Stimulated activated CD4-positive, alpha-beta T cell treated with anti-CD3 and anti-CD28 coated beads, Interleukin-4, amount 100 ng/mL, for 48 hours (primary cell): Measurements from ENCODE around the gene GNB5.
"Not testable (repeated sequence)": the region's sequence is repeated elsewhere in the genome, so short reads cannot be mapped to it uniquely, and the experiment has no call there.

Source experiments
- DNase-seq, 2 donors: peaks; one replicate each; pipeline ENCODE4 v3.0.0-alpha.2; 2020; ENCODE audit warnings: low read depth in 2 of 2

GNB5 gene

GRCh38 chr15:52093539-52094510 lies 97.4 kb downstream of the GNB5 start:
- DNase-seq = no peak

DNA sequence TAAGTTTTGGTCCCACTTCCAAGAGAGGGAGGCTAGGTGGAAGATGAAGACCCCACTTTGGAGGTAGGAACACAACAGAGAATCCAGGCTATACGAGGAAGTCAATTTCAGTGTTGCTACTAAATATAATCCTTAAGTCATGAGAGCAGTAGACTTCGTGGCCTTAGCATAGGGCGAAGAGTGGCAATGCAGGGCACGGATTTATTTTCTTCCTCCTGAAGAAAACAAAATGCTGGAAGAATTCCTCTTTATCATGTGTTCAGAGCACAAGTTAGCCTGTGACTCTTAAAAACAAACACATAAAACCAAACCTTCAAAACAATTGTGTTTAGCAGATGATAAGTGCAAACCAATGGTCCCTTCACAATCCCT lies 98.0 kb downstream of the GNB5 start:
- no peak for DNase-seq

DNA sequence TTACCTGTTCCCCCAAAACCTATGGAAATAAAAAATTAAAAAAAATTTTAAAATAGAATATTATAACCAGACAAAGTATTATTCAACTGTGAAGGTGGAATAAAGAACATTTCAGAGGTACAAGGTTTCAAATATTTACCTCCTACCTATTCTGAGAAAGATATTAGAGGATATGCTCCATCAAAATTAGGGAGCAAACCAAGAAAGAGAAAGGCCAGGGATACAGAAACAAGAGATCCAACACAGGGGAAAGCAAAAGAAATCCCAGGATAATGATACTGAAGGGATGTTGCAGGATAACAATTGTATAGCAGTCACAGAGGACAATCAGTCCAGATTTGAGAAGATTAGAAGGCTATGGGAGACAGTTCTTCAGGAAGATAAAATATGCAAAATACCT lies 101.0 kb downstream of the GNB5 start:
- DNase-seq = no peak

DNA sequence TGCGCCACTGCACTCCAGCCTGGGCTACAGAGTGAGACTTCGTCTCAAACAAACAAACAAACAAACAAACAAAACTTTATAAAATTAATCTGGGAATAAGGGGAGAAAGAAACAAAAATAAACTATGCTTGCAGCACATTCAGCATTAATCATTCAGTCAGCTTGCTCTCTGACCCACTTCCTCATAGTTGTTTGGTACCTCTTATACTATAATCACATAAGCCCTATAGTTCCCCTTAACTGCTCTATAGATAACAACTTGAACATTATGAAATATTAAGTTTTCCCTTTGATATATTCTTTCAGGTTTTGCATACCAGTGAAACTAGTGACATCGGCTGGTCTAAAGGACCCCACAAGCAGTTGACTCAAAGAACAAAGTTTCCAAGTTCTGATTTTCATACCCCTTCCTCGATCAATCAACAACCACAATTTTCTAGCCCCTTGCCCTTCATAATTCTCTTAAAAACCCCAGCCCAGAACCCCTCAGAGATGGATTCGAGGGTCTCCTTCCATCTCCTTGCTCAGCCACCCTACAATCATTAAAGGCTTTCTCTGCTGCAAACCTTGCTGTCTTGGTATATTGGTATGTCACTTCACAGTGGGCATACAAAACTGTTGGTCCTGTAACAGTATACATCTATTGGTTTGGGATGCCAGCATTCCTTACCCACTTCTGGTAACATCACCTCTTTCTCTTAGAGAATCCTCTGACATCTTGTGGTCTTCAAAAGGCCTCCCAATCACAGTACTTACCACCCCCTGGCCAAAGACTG lies 105.0 kb downstream of the GNB5 start:
- DNase-seq = no peak

DNA sequence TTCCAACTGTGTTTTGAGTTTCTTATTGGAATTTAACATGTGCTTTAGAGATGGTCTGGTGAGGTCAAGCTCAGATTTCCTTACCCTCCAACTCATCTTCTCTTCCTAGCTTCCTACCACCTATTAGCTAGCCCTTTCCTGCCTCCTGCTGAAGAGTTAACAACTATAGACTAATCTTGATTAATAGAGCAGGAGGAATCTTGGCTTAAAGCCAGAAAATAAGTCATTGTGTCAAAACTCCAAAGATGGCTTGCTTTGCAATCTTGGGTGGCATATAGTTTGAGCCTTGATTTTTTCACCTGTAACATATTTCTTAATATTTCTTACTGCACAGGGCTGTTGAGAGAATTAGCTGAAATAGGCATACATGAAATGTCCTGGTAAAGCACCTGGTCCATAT lies 105.9 kb downstream of the GNB5 start:
- no peak for DNase-seq

DNA sequence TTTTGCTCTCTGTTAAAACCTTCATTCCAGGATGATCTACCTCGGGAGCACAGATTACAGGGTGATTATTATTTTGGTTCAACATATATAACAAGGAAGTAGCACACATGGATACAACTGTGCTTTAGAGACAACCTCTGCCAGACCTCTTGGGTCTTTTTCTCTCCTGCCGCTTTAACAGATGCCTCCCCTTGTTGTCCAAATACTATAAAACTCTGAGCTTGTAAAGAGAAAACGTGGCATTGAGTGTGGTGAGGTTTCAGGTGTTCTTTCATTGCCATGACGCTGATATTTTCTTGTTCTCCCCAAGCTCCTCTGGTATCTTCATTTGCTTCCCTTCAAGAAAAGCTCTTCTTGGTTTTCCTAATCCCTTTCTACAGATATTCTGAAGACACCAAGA lies 107.6 kb downstream of the GNB5 start:
- no peak for DNase-seq

DNA sequence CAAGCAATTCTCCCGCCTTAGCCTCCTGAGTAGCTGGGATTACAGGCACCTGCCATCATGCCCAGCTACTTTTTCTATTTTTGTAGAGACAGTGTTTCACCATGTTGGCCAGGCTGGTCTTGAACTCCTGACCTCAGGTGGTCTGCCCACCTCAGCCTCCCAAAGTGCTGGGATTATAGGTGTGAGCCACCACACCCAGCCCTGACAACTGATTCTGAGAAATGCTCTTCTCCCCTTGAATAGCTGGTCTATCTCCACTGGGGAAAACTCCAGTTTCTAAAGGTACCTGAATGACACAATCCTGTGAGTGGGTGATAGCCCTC lies 108.2 kb downstream of the GNB5 start:
- DNase-seq = not testable (repeated sequence)

- no peak for DNase-seq
Observed at GRCh38 chr15:52082197-52083036, 108.8 kb downstream of the GNB5 start.

DNA sequence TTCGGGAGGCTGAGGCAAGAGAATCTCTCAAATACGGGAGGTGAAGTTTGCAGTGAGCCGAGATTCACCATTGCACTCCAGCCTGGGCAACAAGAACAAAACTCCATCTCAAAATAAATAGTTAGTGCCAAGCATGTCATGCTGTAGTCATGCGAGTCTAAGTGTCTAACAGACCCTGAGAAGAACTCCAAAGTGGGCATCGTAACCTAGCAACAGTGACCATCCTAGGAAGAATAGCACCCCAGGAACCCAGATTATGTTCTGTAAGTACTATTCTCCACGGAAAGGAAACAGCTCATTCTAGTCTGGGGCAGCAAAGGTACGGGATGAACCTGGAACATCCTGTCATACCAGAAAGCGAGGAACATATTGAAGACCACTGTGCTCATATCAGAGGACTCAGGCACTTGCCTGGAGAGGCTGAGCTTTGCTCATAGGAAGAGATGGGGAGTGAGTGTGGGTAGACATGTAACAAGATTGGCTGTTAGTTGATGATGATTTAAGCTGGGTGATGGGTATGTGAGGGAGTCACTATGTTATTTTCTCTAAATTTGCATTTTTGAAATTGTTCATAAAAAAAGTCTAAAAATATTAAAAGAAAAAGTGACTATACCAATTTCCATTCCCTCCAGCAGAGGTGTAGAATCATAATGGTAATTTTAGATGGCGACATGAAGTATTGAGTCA lies 110.3 kb downstream of the GNB5 start:
- no peak for DNase-seq

DNA sequence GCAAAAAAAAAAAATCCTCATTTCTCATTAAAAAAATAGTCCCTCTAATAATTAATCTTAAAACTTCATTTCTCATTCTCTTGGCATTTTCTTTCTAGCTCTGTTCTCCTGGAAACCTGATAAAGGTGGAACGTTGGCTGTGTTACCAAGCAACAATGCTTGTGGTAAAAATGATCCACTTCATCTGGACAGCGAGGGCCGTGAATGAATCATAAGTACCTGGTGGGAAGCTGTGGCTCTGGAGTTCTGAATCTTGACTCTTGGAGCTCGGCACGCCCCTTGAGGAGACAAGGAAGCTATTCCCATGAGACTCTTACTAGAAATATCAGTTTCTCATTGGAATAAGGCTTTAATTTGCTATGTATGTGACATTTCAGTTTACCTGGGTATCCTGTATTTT lies 111.2 kb downstream of the GNB5 start:
- no peak for DNase-seq

DNA sequence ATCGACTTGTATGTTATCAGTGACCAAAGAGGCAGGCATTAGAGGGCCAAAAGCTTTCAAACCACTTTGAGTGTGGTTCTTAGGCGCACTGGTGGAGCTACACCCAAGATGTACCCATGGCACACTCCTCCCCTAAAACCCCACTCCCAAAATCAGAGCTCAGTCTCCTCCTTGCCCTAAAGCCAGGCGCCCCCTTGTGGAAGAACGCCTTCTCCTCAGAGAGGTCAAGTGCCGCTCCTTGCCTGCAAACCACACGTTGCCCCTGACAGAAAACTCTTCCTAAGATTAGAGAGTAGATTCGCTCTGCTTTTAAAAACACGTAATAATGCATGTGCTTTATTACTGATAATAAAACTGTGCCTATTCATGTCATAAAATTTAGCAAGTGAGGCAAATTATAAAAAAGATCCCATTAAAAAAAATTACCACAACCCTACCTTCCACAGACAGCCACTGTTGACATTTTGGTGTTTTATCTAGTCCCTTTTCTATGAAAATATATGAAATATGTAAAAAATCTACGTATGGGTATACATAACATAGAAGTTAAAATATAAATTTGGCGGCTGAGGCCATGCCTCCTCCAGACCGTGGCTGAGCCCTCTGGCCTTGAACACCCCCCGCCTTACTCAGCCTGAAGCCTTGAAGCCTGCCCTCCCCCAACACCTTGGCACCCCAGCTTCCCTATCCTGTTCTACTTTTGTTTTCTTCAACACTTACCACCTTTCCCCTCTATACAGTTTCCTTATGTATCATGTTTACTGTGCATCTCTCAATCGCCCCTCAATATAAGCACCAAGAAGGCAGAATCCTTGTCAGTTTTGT lies 112.1 kb downstream of the GNB5 start:
- peak; percentile 83 to 91 for DNase-seq

DNA sequence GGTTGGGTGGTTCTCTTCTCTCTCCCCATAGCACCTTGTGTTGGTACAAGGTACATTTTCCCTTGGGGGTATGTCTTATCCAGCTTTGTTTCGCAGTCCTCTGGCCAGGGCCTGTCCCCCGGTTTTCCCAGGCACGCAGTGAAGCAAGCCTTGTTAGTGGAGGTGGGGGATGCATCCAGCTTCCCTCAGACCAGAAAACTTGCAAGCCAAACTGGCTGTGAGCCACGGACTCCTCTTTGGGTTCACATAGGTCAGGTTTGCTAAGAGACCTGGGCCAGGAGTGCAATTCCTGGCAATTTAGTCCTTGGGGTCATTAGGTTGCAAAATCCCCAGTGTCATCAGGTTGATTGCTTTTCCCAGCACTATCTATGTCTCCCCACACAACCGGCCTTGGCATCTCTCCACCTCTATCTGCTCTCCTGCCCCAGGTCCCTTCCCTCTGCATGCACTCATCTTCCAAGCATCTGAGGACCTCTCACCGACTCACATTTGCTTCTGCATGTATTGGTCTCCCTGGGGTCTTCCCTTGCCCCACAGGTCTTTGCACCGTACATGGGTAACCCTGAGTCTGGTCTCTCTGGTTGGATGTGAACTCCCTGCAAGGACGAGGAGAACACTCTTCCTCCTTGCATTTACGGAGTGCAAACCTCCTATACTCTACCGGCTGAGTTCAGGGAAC lies 112.9 kb downstream of the GNB5 start:
- no peak for DNase-seq

GRCh38 chr15:52076889-52077781 lies 114.1 kb downstream of the GNB5 start:
- peak in 1 of 2 donors; percentile 19 for DNase-seq

DNA sequence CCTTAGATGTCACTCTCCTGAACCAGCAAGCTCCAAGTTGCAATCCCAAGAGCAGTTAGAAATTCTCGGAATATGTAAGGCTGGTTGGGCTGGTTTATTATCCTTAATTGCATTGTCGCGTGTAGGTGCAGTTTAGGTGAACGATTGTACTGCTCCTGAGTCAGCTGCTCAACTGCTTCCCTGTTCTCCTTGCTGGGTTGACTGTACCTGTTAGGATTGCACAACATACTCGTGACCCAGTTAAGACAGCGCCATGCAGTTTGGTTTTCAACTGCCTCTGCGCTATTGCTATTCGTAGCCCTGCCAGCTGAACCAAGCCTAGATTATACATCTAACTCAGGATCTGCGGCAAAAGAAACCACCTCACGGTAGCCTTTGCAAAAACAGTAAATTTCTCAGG lies 119.6 kb downstream of the GNB5 start:
- DNase-seq = no peak

DNA sequence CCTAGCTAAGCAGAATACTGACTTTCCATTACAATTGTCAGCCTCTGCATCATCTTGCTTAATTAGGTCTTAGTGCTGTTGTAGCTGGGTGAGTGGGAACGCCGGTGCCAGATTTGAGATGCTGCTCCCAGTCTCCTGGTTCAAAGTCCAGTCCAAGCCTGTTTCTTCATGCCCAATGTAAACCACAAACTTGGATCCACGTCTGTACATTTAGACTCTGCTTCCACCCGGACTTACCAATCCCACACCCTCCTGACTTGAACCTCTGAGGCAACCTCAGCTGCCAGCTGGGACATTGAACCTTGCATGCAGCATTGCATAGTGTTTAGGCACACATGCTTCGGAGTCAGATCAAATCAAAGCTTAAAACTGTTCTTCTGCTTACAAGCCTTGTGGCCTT lies 121.6 kb downstream of the GNB5 start:
- no peak for DNase-seq

GRCh38 chr15:52068004-52068615 lies 123.1 kb downstream of the GNB5 start:
- DNase-seq = no peak

GRCh38 chr15:52067545-52067926 lies 123.7 kb downstream of the GNB5 start:
- no peak for DNase-seq

DNA sequence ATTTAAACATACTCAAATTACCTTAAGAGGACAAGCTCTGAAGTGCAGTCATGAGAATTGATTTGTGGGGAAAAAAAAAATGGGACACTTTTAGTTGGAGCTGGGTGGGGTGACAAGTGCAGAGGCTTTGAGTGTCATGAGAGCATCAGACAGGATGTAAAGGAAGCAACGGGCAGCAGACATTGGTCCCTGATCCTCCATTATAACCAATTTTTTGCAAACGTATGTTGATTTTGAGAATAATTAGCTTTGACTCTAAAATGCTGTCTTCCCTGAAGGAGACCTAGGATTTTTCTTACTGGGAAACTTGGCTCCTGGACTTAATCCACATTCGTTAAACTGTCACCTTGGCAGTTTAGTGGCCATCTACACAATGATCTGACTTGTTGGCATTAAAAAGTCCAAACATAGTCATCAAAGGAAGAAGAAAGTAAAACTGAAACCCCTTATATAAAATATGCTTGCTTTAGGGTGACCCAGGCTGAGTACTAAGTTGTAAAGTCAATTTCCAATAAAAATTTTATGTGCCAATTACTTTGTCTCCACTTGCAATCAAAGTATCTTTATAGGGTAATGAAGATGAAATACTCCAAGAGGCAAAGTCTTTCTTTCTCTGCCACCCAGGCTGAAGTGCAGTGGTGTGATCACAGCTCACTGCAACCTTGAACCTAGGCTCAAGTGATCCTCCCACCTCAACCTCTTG lies 124.2 kb downstream of the GNB5 start:
- DNase-seq = no peak
